Measurements from ENCODE around the gene DPH7.
"Not testable (repeated sequence)": the region's sequence is repeated elsewhere in the genome, so short reads cannot be mapped to it uniquely, and the experiment has no call there.

The DPH7 gene

DNA sequence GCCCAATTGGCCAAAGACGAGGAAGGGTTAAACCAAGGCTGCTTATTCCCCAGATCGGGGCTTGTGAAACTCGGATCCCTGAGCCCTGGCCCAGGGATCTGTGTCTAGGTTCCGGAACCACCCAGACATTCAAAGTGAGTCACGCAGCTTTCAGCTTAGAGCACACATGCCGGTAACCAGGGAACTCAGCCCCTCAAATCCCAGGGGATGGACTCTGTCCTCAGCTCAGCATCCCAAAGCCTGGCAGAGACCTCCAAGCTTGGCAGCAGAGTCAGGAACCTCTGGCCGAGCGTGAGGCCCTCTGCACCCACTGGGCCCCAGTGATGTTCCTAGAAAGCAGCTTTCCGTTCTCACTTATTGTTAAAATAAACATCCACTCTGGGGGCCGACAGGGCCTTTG is 33.6 kb downstream of the DPH7 start:
- peaks cover 0 to 2% of the 10 kb centered on the region in 2 donors for H3K36me3 ChIP-seq (ENCODE audit: control insufficient read depth in 2 of 2, insufficient read depth in 2 of 2, low read length in 2 of 2)
- H3K9me3 ChIP-seq (ENCODE audit: control insufficient read depth in 2 of 2, low read length in 2 of 2), result no peaks in the 10 kb centered on the region
- H3K4me3 ChIP-seq (ENCODE audit: low read length in 2 of 2), result no peak overlapping the region
- no peak overlapping the region for H3K9ac ChIP-seq (ENCODE audit: low read length in 2 of 2)
- no peak overlapping the region for H3K27ac ChIP-seq (ENCODE audit: low read length)
- no peaks in the 10 kb centered on the region for H3K27me3 ChIP-seq (ENCODE audit: control insufficient read depth in 1 of 2, insufficient read depth in 2 of 2, low read length in 2 of 2)
- H3K4me1 ChIP-seq (ENCODE audit: control insufficient read depth, insufficient read depth, low read length), result peaks cover 8% of the 10 kb centered on the region

DNA sequence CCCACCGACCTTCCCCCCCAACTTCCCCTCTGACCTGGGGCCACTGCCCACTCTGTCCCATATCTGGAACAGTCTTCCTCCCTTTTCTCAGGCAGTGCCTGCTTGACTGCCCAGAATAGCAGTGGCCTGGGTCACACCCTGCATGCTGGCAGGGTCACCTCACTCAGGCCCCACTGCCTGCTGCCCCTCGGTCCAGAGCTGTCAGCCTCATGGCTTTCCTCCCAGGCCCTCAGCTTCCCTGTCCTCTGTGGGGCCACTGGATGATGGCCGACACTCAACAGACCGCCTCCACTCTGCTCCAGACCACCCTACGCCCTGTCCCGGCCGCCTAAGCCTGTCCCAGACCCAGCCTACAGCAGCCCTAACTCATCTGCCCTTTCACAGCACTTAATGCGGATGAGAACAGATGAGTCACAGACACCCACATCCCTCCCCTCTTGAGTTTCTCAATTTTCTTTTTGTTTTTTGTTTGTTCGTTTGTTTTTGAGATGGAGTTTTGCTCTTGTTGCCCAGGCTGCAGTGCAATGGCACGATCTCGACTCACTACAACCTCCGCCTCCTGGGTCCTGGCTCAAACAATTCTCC is 34.5 kb downstream of the DPH7 start:
- H3K27ac ChIP-seq (ENCODE audit: low read length), result no peak overlapping the region
- no peak overlapping the region for H3K9ac ChIP-seq (ENCODE audit: low read length in 2 of 2)
- H3K4me3 ChIP-seq (ENCODE audit: low read length in 2 of 2), result no peak overlapping the region
- no peaks in the 10 kb centered on the region for H3K27me3 ChIP-seq (ENCODE audit: control insufficient read depth in 1 of 2, insufficient read depth in 2 of 2, low read length in 2 of 2)
- no peaks in the 10 kb centered on the region for H3K9me3 ChIP-seq (ENCODE audit: control insufficient read depth in 2 of 2, low read length in 2 of 2)
- peaks cover 4% of the 10 kb centered on the region for H3K4me1 ChIP-seq (ENCODE audit: control insufficient read depth, insufficient read depth, low read length)
- peaks cover 0 to 2% of the 10 kb centered on the region in 2 donors for H3K36me3 ChIP-seq (ENCODE audit: control insufficient read depth in 2 of 2, insufficient read depth in 2 of 2, low read length in 2 of 2)

DNA sequence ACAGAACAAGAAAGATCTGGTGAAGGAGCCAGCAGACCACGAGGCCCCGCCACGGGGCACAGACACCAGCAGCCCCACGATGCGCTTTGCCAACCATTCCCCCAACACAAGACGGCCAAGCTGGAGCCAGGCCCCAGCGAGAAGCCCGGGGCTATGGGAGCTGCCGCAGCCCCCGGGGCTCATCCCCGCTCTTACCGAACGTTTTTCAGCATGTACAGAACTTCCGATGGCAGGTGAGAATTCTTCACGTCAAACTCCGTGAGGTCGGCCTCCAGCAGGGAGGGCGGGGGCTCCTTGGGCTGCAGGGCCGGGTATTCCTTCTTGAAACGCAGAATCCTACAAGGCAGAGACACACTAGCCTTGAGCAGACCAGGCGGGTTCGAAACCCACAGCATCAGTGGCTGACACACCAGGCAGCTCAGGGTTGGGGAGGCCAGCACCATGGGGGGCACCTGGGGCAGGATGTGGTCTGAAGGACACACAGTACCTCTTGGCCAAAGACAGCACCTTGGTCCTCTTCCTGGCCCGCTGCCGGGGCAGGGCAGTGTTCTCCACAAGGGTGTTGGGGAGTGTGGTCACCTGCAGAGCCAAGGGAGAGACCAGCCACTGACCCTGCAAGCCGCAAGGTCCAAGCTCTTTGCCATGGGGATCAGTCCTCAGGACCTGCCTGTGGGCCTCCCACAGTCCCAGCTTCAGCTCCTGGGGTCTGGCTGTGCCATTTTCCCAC is 35.3 kb downstream of the DPH7 start:
- Histone ChIP-seq H3K9me3 (ENCODE audit: control insufficient read depth in 2 of 2, low read length in 2 of 2) (no peaks in the 10 kb centered on the region), H3K36me3 (ENCODE audit: control insufficient read depth in 2 of 2, insufficient read depth in 2 of 2, low read length in 2 of 2) (peaks cover 0 to 2% of the 10 kb centered on the region in 2 donors), H3K4me3 (ENCODE audit: low read length in 2 of 2) (no peak overlapping the region), H3K4me1 (ENCODE audit: control insufficient read depth, insufficient read depth, low read length) (peaks cover 4% of the 10 kb centered on the region), H3K27me3 (ENCODE audit: control insufficient read depth in 1 of 2, insufficient read depth in 2 of 2, low read length in 2 of 2) (no peaks in the 10 kb centered on the region), H3K27ac (ENCODE audit: low read length) (no peak overlapping the region), H3K9ac (ENCODE audit: low read length in 2 of 2) (no peak overlapping the region)

DNA sequence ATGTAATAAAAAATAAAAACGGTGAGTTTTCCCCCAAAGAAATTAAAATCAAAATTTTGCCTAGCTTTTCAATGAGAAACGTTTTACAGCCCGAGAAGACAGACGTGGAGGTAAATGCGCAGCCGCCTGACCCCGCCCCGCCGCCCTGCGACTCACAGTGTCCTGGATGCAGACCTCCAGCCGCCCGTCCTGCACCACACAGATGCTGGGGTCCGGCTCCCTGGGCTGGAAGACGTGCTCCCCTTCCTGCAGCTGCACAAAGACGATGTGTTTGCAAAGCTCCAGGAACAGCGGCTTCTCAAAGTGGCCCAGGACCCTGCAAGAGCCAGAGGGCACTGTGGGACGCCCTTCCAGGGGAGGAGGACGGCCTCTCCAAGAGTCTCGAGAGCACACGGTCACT is 36.2 kb downstream of the DPH7 start:
- H3K27ac ChIP-seq (ENCODE audit: low read length), result no peak overlapping the region
- H3K4me1 ChIP-seq (ENCODE audit: control insufficient read depth, insufficient read depth, low read length), result no peaks in the 10 kb centered on the region
- H3K36me3 ChIP-seq (ENCODE audit: control insufficient read depth in 2 of 2, insufficient read depth in 2 of 2, low read length in 2 of 2), result peaks cover 0 to 2% of the 10 kb centered on the region in 2 donors
- H3K27me3 ChIP-seq (ENCODE audit: control insufficient read depth in 1 of 2, insufficient read depth in 2 of 2, low read length in 2 of 2), result no peaks in the 10 kb centered on the region
- no peak overlapping the region for H3K9ac ChIP-seq (ENCODE audit: low read length in 2 of 2)
- no peak overlapping the region for H3K4me3 ChIP-seq (ENCODE audit: low read length in 2 of 2)
- no peaks in the 10 kb centered on the region for H3K9me3 ChIP-seq (ENCODE audit: control insufficient read depth in 2 of 2, low read length in 2 of 2)

DNA sequence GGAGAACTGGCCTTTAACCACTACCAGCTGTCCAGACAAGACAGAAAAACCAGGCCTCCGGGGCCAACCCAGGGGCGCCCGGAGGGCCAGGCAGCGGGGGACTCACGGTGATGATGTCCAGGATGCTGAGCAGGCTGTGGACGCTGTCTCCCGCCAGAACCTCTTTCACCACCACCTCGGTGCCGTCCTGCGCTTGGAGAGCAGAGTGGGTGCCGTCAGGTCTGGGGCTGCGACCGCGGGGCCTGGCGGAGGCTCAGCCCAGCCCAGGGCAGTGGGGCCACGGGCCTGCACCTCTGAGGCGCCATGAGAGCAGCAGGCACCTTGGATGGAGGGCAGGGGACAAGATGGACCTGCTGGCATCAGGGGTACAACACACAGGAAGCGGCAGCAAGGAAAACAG is 38.2 kb downstream of the DPH7 start:
- no peak overlapping the region for H3K27ac ChIP-seq (ENCODE audit: low read length)
- H3K9ac ChIP-seq (ENCODE audit: low read length in 2 of 2), result no peak overlapping the region
- H3K9me3 ChIP-seq (ENCODE audit: control insufficient read depth in 2 of 2, low read length in 2 of 2), result no peaks in the 10 kb centered on the region
- no peaks in the 10 kb centered on the region for H3K4me1 ChIP-seq (ENCODE audit: control insufficient read depth, insufficient read depth, low read length)
- peaks cover 0 to 2% of the 10 kb centered on the region in 2 donors for H3K36me3 ChIP-seq (ENCODE audit: control insufficient read depth in 2 of 2, insufficient read depth in 2 of 2, low read length in 2 of 2)
- H3K27me3 ChIP-seq (ENCODE audit: control insufficient read depth in 1 of 2, insufficient read depth in 2 of 2, low read length in 2 of 2), result no peaks in the 10 kb centered on the region
- H3K4me3 ChIP-seq (ENCODE audit: low read length in 2 of 2), result no peak overlapping the region

DNA sequence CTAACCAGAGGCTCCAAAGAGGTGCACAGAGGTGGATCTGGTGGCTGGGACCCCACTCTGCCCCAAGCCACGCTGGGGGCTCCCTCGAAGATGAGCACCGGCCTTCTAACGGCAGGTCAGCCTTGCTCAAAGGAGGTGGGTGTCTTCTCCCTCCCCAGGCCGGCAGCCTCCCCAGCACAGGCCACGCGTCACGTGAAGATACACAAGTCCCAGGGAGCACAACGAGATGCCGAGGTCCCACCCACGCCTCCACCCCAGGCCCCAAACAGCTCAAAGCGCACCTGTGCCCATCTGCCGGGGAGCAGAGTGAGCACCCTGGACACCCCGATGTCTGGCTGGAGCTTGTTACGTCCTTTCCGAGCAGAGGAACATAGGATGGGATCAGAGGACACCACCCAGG is 40.7 kb downstream of the DPH7 start:
- H3K9me3 ChIP-seq (ENCODE audit: control insufficient read depth in 2 of 2, low read length in 2 of 2), result no peaks in the 10 kb centered on the region
- no peak overlapping the region for H3K4me3 ChIP-seq (ENCODE audit: low read length in 2 of 2)
- no peaks in the 10 kb centered on the region for H3K27me3 ChIP-seq (ENCODE audit: control insufficient read depth in 1 of 2, insufficient read depth in 2 of 2, low read length in 2 of 2)
- H3K9ac ChIP-seq (ENCODE audit: low read length in 2 of 2), result no peak overlapping the region
- peaks cover 7% of the 10 kb centered on the region for H3K4me1 ChIP-seq (ENCODE audit: control insufficient read depth, insufficient read depth, low read length)
- H3K36me3 ChIP-seq (ENCODE audit: control insufficient read depth in 2 of 2, insufficient read depth in 2 of 2, low read length in 2 of 2), result peaks cover 0 to 2% of the 10 kb centered on the region in 2 donors
- no peak overlapping the region for H3K27ac ChIP-seq (ENCODE audit: low read length)

DNA sequence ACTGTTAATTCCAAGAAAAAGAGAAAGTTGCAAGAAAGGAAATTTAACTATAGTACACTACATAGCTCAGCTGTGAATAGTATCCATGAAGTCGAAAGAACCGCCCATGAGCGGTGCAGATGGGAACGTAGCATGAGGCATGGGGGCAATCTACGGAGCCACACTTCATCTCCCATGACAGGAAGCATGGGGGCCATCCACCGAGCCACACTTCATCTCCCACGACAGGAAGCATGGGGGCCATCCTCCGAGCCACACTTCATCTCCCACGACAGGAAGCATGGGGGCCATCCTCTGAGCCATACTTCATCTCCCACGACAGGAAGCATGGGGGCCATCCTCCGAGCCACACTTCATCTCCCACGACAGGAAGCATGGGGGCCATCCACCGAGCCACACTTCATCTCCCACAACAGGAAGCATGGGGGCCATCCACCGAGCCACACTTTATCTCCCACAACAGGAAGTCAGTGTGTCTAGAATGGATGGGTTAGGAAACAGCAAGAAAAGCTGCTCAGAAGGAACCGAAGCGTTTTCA is 42.1 kb downstream of the DPH7 start:
- not testable (repeated sequence) for H3K9ac ChIP-seq (ENCODE audit: low read length in 2 of 2); H3K27me3 ChIP-seq (ENCODE audit: control insufficient read depth in 1 of 2, insufficient read depth in 2 of 2, low read length in 2 of 2); H3K27ac ChIP-seq (ENCODE audit: low read length); H3K4me1 ChIP-seq (ENCODE audit: control insufficient read depth, insufficient read depth, low read length); H3K4me3 ChIP-seq (ENCODE audit: low read length in 2 of 2); H3K9me3 ChIP-seq (ENCODE audit: control insufficient read depth in 2 of 2, low read length in 2 of 2); H3K36me3 ChIP-seq (ENCODE audit: control insufficient read depth in 2 of 2, insufficient read depth in 2 of 2, low read length in 2 of 2)

DNA sequence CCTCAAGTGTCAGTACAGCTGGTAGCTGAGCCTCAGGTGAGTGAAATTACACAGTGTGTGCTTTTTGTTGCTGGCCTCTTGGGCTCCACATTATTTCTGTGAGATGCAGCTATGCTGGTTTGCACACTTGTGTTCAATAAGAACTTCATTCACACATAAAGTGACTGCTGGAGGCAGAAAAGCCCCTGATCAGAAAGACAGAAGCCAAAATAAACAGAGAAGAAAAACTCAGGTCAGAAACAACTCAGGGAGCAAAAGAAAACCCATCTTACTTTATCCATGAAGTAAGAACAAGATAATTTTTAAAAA is 43.7 kb downstream of the DPH7 start:
- no peaks in the 10 kb centered on the region for H3K36me3 ChIP-seq (ENCODE audit: control insufficient read depth in 2 of 2, insufficient read depth in 2 of 2, low read length in 2 of 2)
- no peak overlapping the region for H3K27ac ChIP-seq (ENCODE audit: low read length)
- H3K27me3 ChIP-seq (ENCODE audit: control insufficient read depth in 1 of 2, insufficient read depth in 2 of 2, low read length in 2 of 2), result no peaks in the 10 kb centered on the region
- H3K4me3 ChIP-seq (ENCODE audit: low read length in 2 of 2), result no peak overlapping the region
- H3K9me3 ChIP-seq (ENCODE audit: control insufficient read depth in 2 of 2, low read length in 2 of 2), result no peaks in the 10 kb centered on the region
- H3K4me1 ChIP-seq (ENCODE audit: control insufficient read depth, insufficient read depth, low read length), result peaks cover 9% of the 10 kb centered on the region
- H3K9ac ChIP-seq (ENCODE audit: low read length in 2 of 2), result no peak overlapping the region

DNA sequence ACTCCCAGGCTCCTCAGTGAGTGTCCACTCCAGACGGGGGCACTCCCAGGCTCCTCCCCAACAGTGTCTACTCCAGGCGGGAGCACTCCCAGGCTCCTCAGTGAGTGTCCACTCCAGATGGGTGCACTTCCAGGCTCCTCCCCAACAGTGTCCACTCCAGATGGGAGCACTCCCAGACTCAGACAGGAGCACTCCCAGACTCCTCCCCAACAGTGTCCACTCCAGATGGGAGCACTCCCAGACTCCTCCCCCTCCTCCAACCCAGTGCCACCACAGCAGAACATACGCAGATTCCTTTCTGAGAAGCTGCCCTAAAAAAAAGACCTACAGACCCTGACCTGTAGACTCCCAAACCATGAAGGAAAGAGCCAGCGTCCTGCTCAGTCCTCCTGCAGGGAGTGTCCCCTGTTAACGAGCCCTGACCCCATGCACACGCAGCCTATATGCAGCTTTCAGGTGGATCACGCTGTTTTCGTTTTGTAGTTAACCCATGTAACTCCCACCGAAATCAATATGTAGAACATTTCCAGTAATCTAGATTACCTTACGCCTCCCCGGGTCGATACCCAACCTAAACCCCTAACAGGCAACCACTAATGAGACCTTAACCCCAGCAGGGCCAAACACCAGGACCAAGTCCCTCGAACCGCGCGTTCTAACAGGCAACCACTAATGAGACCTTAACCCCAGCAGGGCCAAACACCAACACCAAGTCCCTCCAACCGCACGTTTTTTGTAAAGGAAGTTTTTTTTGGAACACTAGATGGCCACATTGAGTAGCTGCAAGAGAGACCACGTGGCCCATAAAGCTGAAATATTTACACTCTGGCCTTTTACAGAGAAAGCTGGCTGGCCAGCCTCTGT is 44.2 kb downstream of the DPH7 start:
- Histone ChIP-seq H3K4me3 (ENCODE audit: low read length in 2 of 2) (no peak overlapping the region), H3K27ac (ENCODE audit: low read length) (no peak overlapping the region), H3K4me1 (ENCODE audit: control insufficient read depth, insufficient read depth, low read length) (peaks cover 9% of the 10 kb centered on the region), H3K27me3 (ENCODE audit: control insufficient read depth in 1 of 2, insufficient read depth in 2 of 2, low read length in 2 of 2) (no peaks in the 10 kb centered on the region), H3K9ac (ENCODE audit: low read length in 2 of 2) (no peak overlapping the region), H3K9me3 (ENCODE audit: control insufficient read depth in 2 of 2, low read length in 2 of 2) (no peaks in the 10 kb centered on the region), H3K36me3 (ENCODE audit: control insufficient read depth in 2 of 2, insufficient read depth in 2 of 2, low read length in 2 of 2) (no peaks in the 10 kb centered on the region)

DNA sequence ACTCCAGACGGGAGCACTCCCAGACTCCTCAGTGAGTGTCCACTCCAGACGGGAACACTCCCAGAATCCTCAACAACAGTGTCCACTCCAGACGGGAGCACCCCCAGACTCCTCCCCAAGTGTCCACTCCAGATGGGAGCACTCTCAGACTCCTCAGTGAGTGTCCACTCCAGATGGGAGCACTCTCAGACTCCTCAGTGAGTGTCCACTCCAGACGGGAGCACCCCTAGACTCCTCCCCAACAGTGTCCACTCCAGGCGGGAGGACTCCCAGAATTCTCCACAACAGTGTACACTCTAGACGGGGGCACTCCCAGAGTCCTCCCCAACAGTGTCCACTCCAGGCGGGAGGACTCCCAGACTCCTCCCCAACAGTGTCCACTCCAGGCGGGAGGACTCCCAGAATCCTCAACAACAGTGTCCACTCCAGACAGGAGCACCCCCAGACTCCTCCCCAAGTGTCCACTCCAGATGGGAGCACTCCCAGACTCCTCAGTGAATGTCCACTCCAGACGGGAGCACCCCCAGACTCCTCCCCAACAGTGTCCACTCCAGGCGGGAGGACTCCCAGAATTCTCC is 45.7 kb downstream of the DPH7 start:
- H3K4me1 ChIP-seq (ENCODE audit: control insufficient read depth, insufficient read depth, low read length); H3K4me3 ChIP-seq (ENCODE audit: low read length in 2 of 2); H3K36me3 ChIP-seq (ENCODE audit: control insufficient read depth in 2 of 2, insufficient read depth in 2 of 2, low read length in 2 of 2); H3K27ac ChIP-seq (ENCODE audit: low read length); H3K27me3 ChIP-seq (ENCODE audit: control insufficient read depth in 1 of 2, insufficient read depth in 2 of 2, low read length in 2 of 2); H3K9ac ChIP-seq (ENCODE audit: low read length in 2 of 2); H3K9me3 ChIP-seq (ENCODE audit: control insufficient read depth in 2 of 2, low read length in 2 of 2): not testable (repeated sequence)
